Activated CD8-positive, alpha-beta memory T cell treated with anti-CD3 and anti-CD28 coated beads, Interleukin-2, amount 50 U/mL, for 24 hours (primary cell): ENCODE results near the gene ACAP1.

ENCODE experiments used
- DNase-seq: peaks from one replicate; pipeline ENCODE4 v3.0.0-alpha.2; 2020; ENCODE audit errors: extremely low read depth

ACAP1 gene

GRCh38 chr17:7388856-7389255 is 52.5 kb downstream of the ACAP1 start:
- DNase-seq = no peak

GRCh38 chr17:7389924-7390910 is 53.9 kb downstream of the ACAP1 start:
- DNase-seq = no peak

- no peak for DNase-seq
Measured at GRCh38 chr17:7391307-7391706, 55.0 kb downstream of the ACAP1 start.

- DNase-seq = no peak
Measured at GRCh38 chr17:7392696-7393612, 56.6 kb downstream of the ACAP1 start.

- no peak for DNase-seq
Measured at GRCh38 chr17:7393613-7394451, 57.5 kb downstream of the ACAP1 start.

- DNase-seq = peak; percentile 54
Measured at GRCh38 chr17:7394452-7395191, 58.3 kb downstream of the ACAP1 start, which contains the start of gene PLSCR3. PLSCR3 (minus strand) TSS chr17:7394525; CDS start chr17:7394110, 415 bp downstream.

GRCh38 chr17:7396147-7396546 is 59.8 kb downstream of the ACAP1 start:
- DNase-seq = no peak

- no peak for DNase-seq
Measured at GRCh38 chr17:7398612-7399011, 62.3 kb downstream of the ACAP1 start.
